Type B pancreatic cell (in vitro differentiated cells): ENCODE data around the gene CNST. TPM values are rescaled to one million over a fixed set of nuclear protein-coding genes. Genes with fewer than 3 reads are reported as not detected.
A peak's percentile ranks its signal among the peaks of the same experiment; 100 is the strongest.

Experiments
- DNase-seq: peaks from one replicate; pipeline ENCODE4 v3.0.0; 2021; ENCODE audit warnings: mixed read lengths; ENCODE audit not compliant: unreplicated experiment; ENCODE audit errors: extremely low spot score
- H3K27ac Mint-ChIP-seq: 2 replicates; pipeline ENCODE4 v1.8.0; 2021; ENCODE audit warnings: mild to moderate bottlenecking, mixed read lengths
- H3K27me3 Mint-ChIP-seq: 2 replicates; pipeline ENCODE4 v1.8.0; 2021; ENCODE audit warnings: mixed read lengths
- H3K36me3 Mint-ChIP-seq: 2 replicates; pipeline ENCODE4 v1.8.0; 2021; ENCODE audit warnings: mixed read lengths
- H3K4me1 Mint-ChIP-seq: one replicate; pipeline ENCODE4 v1.8.0; 2021; ENCODE audit warnings: mixed read lengths; ENCODE audit not compliant: unreplicated experiment
- H3K4me3 Mint-ChIP-seq: 2 replicates; pipeline ENCODE4 v1.8.0; 2021; ENCODE audit warnings: mild to moderate bottlenecking, mixed read lengths
- H3K9me3 Mint-ChIP-seq: 2 replicates; pipeline ENCODE4 v1.8.0; 2021; ENCODE audit warnings: mixed read lengths
- total RNA-seq: library from RNA; stranded (reverse); gene quantifications from 2 replicates; pipeline ENCODE4 v1.2.1, GENCODE V29; 2021; ENCODE audit warnings: low replicate concordance
- TF ChIP-seq, protein P1 (sequence below): fragments of 200-600 bp; sonication (generic); conservative IDR thresholded peaks from 2 replicates; pipeline ENCODE4 v1.5.0; 2021; ENCODE audit warnings: antibody characterized with exemption, mild to moderate bottlenecking

The CNST gene
- total RNA-seq, 1 donor from 2014 or later: 17.9 TPM

- Mint-ChIP-seq H3K27ac (peak overlapping the region; percentile 5), H3K4me3 (peak overlapping the region; percentile 80), H3K36me3 (peaks cover 4% of the 10 kb centered on the region), H3K9me3 (peaks cover 12% of the 10 kb centered on the region), H3K27me3 (no peaks in the 10 kb centered on the region), H3K4me1 (peaks cover 6% of the 10 kb centered on the region)
- peak; percentile 15 for DNase-seq
- TF ChIP-seq, protein P1, sequence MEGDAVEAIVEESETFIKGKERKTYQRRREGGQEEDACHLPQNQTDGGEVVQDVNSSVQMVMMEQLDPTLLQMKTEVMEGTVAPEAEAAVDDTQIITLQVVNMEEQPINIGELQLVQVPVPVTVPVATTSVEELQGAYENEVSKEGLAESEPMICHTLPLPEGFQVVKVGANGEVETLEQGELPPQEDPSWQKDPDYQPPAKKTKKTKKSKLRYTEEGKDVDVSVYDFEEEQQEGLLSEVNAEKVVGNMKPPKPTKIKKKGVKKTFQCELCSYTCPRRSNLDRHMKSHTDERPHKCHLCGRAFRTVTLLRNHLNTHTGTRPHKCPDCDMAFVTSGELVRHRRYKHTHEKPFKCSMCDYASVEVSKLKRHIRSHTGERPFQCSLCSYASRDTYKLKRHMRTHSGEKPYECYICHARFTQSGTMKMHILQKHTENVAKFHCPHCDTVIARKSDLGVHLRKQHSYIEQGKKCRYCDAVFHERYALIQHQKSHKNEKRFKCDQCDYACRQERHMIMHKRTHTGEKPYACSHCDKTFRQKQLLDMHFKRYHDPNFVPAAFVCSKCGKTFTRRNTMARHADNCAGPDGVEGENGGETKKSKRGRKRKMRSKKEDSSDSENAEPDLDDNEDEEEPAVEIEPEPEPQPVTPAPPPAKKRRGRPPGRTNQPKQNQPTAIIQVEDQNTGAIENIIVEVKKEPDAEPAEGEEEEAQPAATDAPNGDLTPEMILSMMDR: no peak
Measured at GRCh38 chr1:246698466-246699094, 132.3 kb downstream of the CNST start.

DNA sequence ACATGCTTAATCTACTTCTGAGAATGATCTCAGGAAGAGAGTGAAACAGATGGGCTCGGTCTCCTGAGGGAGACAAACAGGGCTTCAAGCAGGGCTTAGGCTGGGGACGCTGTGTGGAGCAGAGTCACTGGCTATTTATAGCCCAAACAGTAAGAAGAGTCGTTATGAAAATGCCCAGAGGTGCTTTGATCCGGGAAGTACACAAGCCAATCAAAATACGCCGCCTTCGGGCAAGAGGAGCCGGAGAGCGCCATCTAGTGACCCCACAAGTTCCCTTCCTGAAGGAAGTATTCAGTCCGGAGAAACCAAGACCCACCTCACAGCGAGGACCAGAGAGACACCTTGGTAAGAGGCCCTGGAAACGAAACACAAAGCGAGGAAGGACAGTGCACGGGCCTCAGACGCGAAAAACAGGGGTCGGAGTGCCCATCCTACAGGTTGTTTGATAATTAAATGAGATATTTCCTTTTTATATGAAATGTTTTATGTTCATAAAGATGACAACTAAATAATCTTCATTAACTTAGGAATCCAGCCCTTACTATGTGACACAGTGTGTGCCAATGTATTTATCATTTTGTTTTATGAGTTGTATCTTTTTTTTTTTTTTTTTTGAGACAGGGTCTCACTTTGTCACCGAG, 133.0 kb downstream of the CNST start:
- peak overlapping the region; percentile 80 for H3K4me3 Mint-ChIP-seq
- peaks cover 4% of the 10 kb centered on the region for H3K36me3 Mint-ChIP-seq
- H3K9me3 Mint-ChIP-seq: peaks cover 8% of the 10 kb centered on the region
- no peaks in the 10 kb centered on the region for H3K27me3 Mint-ChIP-seq
- peaks cover 6% of the 10 kb centered on the region for H3K4me1 Mint-ChIP-seq
- peak overlapping the region; percentile 5 for H3K27ac Mint-ChIP-seq
- TF ChIP-seq, protein P1: peak; percentile 91
- peak; percentile 78 for DNase-seq

- TF ChIP-seq, protein P1: no peak
- peaks cover 6% of the 10 kb centered on the region for H3K4me1 Mint-ChIP-seq
- no peaks in the 10 kb centered on the region for H3K36me3 Mint-ChIP-seq
- H3K9me3 Mint-ChIP-seq: no peaks in the 10 kb centered on the region
- no peaks in the 10 kb centered on the region for H3K27me3 Mint-ChIP-seq
- no peak overlapping the region for H3K27ac Mint-ChIP-seq
- no peak overlapping the region for H3K4me3 Mint-ChIP-seq
- peak; percentile 32 for DNase-seq
Measured at GRCh38 chr1:246703581-246703980, 137.3 kb downstream of the CNST start.

DNA sequence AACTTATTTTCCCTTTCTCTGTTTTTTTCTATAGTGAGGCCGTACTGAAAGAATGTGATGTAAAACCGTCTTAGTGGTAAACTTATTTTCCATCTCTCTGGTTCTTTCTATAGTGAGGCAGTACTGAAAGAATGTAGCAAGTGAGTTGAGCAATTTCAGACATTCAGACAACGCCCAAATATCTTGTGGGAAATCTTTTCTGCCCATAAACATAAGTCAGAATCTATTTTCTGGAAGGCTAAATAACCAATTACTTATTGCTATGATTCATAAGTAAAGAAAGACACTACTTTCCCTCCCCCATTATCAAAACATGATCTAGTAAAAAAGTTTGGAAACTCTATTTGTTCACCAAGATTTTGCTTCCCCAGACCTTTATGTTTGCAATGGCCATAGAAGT, 139.1 kb downstream of the CNST start:
- H3K27ac Mint-ChIP-seq: peak overlapping the region; percentile 87
- DNase-seq: no peak
- peaks cover 3% of the 10 kb centered on the region for H3K27me3 Mint-ChIP-seq
- peaks cover 7% of the 10 kb centered on the region for H3K9me3 Mint-ChIP-seq
- H3K4me1 Mint-ChIP-seq: no peaks in the 10 kb centered on the region
- H3K4me3 Mint-ChIP-seq: no peak overlapping the region
- H3K36me3 Mint-ChIP-seq: no peaks in the 10 kb centered on the region
- TF ChIP-seq, protein P1: no peak

DNA sequence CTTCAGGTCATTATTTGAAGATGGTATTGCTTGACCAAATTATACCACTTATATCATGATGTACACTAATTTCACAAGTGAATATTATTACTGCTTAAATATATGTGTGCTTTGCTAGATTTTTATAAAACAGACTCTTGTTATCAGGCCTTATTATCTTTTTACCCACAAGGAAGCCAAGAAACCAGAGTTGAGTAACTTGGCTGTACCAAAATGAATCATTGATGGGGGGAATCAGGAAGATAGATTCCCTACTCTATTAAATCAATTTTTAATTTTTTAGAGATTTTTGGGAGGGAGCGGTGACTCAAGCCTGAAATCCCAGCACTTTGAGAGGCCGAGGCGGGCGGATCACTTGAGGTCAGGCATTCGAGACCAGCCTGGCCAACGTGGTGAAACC, 141.9 kb downstream of the CNST start:
- no peak overlapping the region for H3K4me3 Mint-ChIP-seq
- no peaks in the 10 kb centered on the region for H3K4me1 Mint-ChIP-seq
- H3K27me3 Mint-ChIP-seq: peaks cover 7% of the 10 kb centered on the region
- peaks cover 15% of the 10 kb centered on the region for H3K9me3 Mint-ChIP-seq
- TF ChIP-seq, protein P1: no peak
- H3K36me3 Mint-ChIP-seq: no peaks in the 10 kb centered on the region
- H3K27ac Mint-ChIP-seq: no peak overlapping the region
- DNase-seq: no peak
